HEK293T (cell line): ENCODE results near the gene MFF.

Experiments used
- BHLHE40 ChIP-seq: fragments of 450-650 bp; IDR thresholded peaks from 2 replicates; pipeline ENCODE4 v1.6.1; 2016; ENCODE audit warnings: mild to moderate bottlenecking, moderate library complexity, borderline replicate concordance
- FOXA1 ChIP-seq: fragments of 450-650 bp; IDR thresholded peaks from 2 replicates; pipeline ENCODE4 v1.6.1; 2016; ENCODE audit warnings: mild to moderate bottlenecking
- HDGF ChIP-seq: fragments of 450-650 bp; IDR thresholded peaks from 2 replicates; pipeline ENCODE4 v1.6.1; 2017; ENCODE audit warnings: antibody characterized with exemption, borderline replicate concordance
- SUZ12 ChIP-seq: fragments of 450-650 bp; IDR thresholded peaks from 2 replicates; pipeline ENCODE4 v1.6.1; 2016; ENCODE audit warnings: mild to moderate bottlenecking

GRCh38 chr2:227388537-227389011, 63.5 kb downstream of the MFF start:
- TF ChIP-seq FOXA1 (no peak), HDGF (no peak), SUZ12 (no peak), BHLHE40 (no peak)
